Measurements from ENCODE around the gene KRT4. TPM values are rescaled to one million over a fixed set of nuclear protein-coding genes. Genes with fewer than 3 reads are reported as not detected.

KRT4 gene
- total RNA-seq, 1 experiment from 2014 or later, result not detected

DNA sequence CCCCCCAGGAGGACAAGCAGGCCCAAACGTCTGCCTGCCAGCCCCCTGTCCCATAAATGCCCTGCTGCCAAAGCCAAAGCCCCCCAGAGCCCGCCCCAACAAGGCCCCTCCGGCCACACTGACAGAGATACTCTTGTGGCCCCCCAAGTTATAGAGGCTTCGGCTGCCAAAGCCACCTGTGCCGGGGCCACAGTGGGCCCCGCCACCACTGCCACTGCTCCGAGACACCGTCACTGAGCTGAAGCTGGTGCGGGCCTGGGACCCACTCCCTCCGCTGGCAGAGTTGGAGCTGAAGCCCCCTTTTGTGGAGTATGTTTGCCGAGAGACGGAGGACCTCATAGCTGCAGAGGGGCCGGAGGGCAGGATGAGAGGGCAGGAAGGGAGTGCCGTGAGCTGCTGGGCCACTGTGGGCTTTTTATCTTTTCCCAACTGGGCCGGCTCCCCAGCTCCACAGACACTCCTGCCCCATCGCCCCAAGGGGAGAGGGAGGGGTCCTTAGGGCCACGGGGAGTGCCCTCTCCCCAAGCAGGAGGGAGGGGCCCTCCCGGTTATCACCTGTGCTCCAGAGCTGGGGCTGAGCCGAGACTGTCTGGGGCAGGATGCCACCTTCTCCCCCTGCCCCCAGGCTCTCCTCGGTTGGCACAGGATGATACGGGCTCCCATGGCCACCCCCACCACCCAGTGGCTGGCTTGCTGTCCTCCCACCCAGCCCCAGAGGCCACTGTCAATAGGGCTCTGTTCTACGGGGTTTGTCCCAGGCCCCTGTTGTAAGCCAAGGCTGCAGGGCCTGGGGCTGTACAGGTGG, 20.2 kb upstream of the KRT4 start, which contains the start of gene KRT79:
KRT79 (minus strand) TSS at position 390 of the 805 bp plus-strand sequence; CDS start at position 339, 51 bp downstream.
- H3K36me3 ChIP-seq, result no peaks in the 10 kb centered on the region
- peaks cover 30% of the 10 kb centered on the region for H3K4me1 ChIP-seq (replicated peaks)
- no peak within 1 kb of the TSS for H3K4me3 ChIP-seq
- peaks cover 11% of the 10 kb centered on the region; the same call in 1 of the 2 replicates for H3K9me3 ChIP-seq (replicated peaks)
- peaks cover 52% of the 10 kb centered on the region for H3K27me3 ChIP-seq (replicated peaks)
- H3K27ac ChIP-seq, result no peak within 1 kb of the TSS
- peak; percentile 85 to 98 for DNase-seq (ENCODE audit: low read depth in 1 of 2, low spot score in 2 of 2)

DNA sequence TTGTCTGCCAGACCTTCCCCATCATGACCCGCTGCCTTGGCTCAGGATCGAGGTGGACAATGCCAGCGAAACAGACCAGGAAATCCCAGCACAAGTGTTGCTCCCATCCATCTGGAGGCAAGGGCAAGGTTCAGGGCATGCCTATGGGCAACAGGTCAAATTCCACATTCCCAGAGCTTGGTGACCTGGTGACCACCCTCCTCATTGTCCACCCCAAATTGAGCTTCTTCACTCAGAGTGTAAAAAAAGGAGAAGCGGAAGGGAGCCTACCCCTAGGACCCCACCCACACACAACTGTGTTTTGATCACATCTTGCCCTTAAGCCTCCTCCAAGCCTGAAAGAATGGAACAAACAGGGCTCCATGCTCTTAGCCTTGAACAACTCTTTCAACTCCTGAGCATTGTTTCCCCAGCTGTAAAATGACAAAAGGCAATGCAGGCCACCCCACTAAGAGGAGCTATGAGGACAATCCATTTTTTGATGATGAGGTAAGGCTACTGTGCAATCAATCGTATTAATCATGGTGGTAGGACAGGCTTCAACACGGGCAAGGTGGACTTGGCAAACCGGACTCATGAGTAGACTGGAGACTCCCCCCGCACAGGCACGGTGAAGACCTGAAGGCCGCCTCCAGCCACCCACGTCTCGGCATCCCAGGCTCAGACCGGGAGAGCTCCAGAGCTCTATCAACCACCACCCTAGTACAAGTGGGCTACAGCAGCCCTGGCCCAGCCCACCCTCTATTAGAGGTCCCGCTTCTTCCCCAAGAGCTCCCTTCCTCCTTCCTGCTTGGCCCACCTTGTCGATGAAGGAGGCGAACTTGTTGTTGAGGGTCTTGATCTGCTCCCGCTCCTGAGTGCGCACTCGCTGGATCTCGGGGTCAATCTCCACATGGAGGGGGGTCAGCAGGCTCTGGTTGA, 19.3 kb upstream of the KRT4 start:
- peak; percentile 84 to 98 for DNase-seq (ENCODE audit: low read depth in 1 of 2, low spot score in 2 of 2)
- H3K4me1 ChIP-seq (replicated peaks), result peaks cover 30% of the 10 kb centered on the region
- no peaks in the 10 kb centered on the region for H3K36me3 ChIP-seq
- H3K27me3 ChIP-seq (replicated peaks), result peaks cover 52% of the 10 kb centered on the region
- no peak overlapping the region for H3K4me3 ChIP-seq
- no peak overlapping the region for H3K27ac ChIP-seq
- peaks cover 13% of the 10 kb centered on the region for H3K9me3 ChIP-seq (replicated peaks)

DNA sequence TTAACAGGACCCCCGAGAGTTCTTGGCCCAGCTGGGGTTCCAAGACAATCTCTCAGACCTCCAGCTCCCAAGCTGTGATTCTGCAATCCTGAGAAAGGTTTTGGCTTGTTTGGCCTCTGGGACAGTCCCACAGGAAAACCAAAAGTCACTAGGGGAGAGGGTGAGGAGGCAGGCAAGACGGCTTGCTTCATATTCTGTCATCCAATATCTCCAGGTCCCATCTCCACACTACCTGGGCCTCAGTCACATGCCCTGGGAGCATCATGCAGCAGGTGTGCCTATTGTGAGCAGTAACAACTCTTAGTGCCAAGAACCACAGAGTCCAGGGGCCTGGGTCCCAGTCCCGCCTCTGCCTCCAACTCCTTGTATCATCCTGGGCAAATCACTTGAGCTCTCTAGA, 18.5 kb upstream of the KRT4 start:
- H3K4me3 ChIP-seq, result no peak overlapping the region
- peaks cover 55% of the 10 kb centered on the region for H3K27me3 ChIP-seq (replicated peaks)
- no peak overlapping the region for H3K27ac ChIP-seq
- peaks cover 26% of the 10 kb centered on the region for H3K4me1 ChIP-seq (replicated peaks)
- no peaks in the 10 kb centered on the region for H3K36me3 ChIP-seq
- peak; percentile 82 to 95 for DNase-seq (ENCODE audit: low read depth in 1 of 2, low spot score in 2 of 2)
- H3K9me3 ChIP-seq (replicated peaks), result peaks cover 17% of the 10 kb centered on the region

DNA sequence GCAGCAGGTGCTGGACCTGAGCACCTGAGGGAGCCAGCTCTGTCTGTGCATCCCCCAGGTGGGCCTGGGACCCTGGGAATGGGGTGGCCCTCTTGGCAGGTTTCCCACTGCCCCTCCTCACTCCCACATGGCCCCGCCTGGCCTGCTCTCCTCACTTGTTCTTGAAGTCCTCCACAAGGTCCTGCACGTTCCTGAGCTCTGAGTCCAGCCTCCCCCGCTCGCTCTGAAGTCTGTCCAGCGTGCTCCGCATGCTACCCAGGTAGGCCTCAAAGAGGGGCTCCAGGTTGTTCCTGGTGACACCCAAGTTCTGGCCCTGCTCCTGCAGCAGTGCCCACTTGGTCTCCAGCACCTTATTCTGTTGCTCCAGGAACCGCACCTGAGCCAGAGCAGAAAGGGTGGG, 17.3 kb upstream of the KRT4 start:
- H3K9me3 ChIP-seq (replicated peaks), result peaks cover 22% of the 10 kb centered on the region
- peak; percentile 84 to 99 for DNase-seq (ENCODE audit: low read depth in 1 of 2, low spot score in 2 of 2)
- H3K27ac ChIP-seq, result no peak overlapping the region
- H3K4me3 ChIP-seq, result no peak overlapping the region
- H3K27me3 ChIP-seq (replicated peaks), result peaks cover 55% of the 10 kb centered on the region
- H3K4me1 ChIP-seq (replicated peaks), result peaks cover 23% of the 10 kb centered on the region
- H3K36me3 ChIP-seq, result no peaks in the 10 kb centered on the region

DNA sequence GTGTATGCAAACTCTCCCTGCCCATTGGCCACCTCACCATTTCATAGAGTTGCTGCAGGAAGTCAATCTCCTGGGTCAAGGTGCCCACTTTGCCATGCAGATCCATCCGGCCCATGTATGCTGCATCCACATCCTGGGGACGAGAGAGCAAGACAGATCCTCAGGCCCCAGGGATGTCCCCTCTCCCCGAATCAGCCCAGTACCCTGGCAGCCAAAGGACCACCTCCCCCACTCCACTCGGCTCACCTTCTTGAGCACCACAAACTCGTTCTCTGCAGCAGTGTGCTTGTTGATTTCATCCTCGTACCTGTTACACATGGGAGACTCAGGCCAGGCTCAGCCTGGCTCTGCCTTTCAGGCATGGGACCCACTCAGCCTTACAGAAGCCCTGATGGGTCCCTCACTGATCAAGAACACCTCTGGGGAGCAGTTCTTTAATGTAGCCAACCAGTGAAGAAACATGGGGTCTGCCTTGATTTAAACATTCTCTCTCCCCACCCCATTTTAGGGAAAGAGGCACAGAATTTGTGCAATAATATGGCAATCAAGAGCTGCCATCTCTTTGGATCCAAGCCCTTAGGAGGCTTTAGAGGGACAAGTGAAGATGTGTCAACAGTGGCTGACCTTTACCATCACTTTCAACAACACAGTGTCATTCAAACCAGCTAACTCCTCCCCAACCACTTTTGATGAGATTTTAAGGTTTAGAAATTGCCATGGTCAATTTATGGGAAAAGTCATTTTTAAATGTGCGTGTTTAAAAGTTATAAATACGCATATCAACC, 16.3 kb upstream of the KRT4 start:
- peak; percentile 80 to 96 for DNase-seq (ENCODE audit: low read depth in 1 of 2, low spot score in 2 of 2)
- Histone ChIP-seq H3K27me3 (replicated peaks) (peaks cover 63% of the 10 kb centered on the region), H3K9me3 (replicated peaks) (peaks cover 27% of the 10 kb centered on the region), H3K27ac (no peak overlapping the region), H3K4me3 (no peak overlapping the region), H3K36me3 (no peaks in the 10 kb centered on the region), H3K4me1 (replicated peaks) (peaks cover 12% of the 10 kb centered on the region)

DNA sequence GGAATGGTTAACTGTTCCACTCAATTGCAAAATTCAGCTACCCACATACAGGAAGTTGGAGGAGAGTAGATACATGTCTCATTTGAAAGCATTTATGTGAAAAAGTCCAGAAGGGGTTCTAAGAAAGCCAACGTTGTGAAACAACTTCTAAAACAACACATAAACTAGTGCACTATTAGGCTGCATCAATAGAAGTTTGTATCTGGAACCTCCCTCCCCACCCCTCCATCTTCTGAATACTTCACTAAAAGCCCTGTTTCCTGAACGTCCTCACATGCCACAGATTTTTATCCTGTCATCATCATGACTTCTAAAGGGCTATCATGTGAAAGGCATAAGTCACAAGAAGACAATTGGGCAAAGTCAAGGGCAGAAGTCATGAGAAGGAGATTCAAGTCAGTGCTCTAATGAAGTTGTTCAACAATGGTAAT, 14.7 kb upstream of the KRT4 start:
- Histone ChIP-seq H3K36me3 (no peaks in the 10 kb centered on the region), H3K9me3 (replicated peaks) (peaks cover 27% of the 10 kb centered on the region), H3K27ac (no peak overlapping the region), H3K4me1 (replicated peaks) (peaks cover 11% of the 10 kb centered on the region), H3K4me3 (no peak overlapping the region), H3K27me3 (replicated peaks) (peaks cover 79% of the 10 kb centered on the region)
- DNase-seq (ENCODE audit: low read depth in 1 of 2, low spot score in 2 of 2), result peak; percentile 81 to 82

DNA sequence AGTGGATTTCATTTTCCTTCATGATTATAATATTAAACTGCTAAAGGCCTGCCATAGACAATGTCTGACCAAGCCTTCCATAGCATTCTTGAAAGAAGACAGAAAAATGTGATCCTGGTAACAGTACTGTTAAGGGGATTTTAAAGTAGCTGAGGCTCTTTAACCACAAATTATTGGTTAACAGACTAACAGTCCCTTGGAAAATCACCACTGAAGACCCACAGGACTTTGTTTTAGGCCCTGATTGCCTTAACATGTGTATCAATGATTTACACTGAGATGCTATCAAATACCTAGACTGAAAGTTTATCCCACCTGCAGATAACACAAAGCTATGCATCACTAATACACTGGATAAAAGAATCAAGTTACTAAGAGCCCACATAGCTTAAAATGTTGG, 14.2 kb upstream of the KRT4 start:
- H3K27me3 ChIP-seq (replicated peaks), result peaks cover 82% of the 10 kb centered on the region
- peaks cover 11% of the 10 kb centered on the region for H3K4me1 ChIP-seq (replicated peaks)
- H3K9me3 ChIP-seq (replicated peaks), result peaks cover 27% of the 10 kb centered on the region
- no peak overlapping the region for H3K4me3 ChIP-seq
- peak in 1 of 2 experiments; percentile 65 for DNase-seq (ENCODE audit: low read depth in 1 of 2, low spot score in 2 of 2)
- H3K36me3 ChIP-seq, result no peaks in the 10 kb centered on the region
- H3K27ac ChIP-seq, result no peak overlapping the region

DNA sequence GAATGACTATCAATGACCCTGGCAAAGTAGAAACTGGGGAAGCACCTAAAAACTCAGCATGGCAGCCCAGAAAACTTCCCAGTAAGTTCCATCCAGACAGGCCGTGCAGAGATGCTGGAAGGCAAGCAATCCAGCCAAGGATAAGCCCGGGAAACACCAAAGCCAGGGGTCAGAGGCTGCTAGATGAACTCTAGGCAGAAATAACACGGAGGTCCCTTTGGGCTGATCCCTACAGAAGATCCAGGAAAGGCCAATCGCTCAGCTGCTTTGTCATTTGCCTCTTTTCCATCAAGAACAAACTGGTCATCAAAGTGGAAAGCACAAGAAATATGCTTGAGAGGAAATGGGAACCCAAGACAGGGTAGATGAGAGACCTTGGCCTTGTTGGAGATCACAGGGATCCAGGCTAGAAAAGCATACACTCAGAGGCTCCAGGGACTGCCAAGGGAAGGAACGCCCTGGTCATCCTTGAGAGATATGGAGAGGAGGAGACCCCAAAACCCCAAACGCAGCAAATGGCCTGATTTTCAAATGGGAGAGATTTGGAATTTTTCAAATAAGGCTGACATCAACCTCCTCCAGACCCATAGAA, 13.7 kb upstream of the KRT4 start:
- peak in 1 of 2 experiments; percentile 95 for DNase-seq (ENCODE audit: low read depth in 1 of 2, low spot score in 2 of 2)
- H3K4me1 ChIP-seq (replicated peaks), result peaks cover 11% of the 10 kb centered on the region
- H3K4me3 ChIP-seq, result no peak overlapping the region
- no peaks in the 10 kb centered on the region for H3K36me3 ChIP-seq
- peaks cover 27% of the 10 kb centered on the region for H3K9me3 ChIP-seq (replicated peaks)
- H3K27me3 ChIP-seq (replicated peaks), result peaks cover 82% of the 10 kb centered on the region
- H3K27ac ChIP-seq, result no peak overlapping the region

DNA sequence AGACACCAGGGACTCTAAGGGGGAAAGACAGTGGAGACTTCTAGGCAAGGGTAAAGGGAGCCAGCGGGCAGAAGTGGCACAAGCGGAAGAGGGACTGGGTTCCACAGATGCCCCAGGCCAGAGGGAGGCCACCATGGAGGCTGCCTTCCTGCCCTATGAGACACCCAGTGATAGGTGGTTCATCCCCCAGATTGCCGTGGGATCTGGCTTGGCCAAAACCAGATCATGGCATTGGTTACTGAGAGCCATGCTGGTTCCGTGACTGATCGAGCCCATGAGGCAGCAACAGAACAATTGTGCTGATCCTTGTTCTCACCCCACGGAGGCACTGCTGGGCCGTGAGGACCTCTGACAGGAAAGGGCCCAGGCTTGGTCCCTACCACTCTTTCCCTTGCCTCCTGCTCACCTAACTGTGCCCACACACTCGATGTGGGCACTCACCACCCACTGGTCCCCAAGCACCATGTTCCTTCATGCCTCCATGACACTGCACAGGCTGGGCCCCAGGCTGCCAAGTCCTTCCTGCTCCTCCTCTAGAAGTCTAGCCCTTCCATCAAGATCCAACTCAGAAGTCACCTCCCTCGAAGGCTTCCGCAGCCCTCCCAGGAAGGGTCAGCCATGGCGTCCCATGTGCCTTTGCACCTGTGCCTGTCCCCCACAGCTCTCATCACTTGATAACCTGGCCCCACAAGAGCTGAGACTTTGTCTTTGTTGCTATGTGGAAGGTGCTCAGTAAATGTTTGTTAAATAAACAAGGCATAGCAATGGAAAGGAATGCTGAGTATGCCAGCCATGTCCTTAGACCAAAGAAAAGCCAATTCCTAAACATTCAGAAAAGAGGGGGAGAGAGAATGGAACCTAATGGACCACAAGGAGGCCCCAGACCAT, 12.9 kb upstream of the KRT4 start:
- Histone ChIP-seq H3K9me3 (replicated peaks) (peaks cover 27% of the 10 kb centered on the region), H3K27ac (no peak overlapping the region), H3K36me3 (no peaks in the 10 kb centered on the region), H3K4me1 (replicated peaks) (peaks cover 14% of the 10 kb centered on the region), H3K4me3 (no peak overlapping the region), H3K27me3 (replicated peaks) (peaks cover 82% of the 10 kb centered on the region)
- DNase-seq (ENCODE audit: low read depth in 1 of 2, low spot score in 2 of 2), result peak; percentile 97 to 98

DNA sequence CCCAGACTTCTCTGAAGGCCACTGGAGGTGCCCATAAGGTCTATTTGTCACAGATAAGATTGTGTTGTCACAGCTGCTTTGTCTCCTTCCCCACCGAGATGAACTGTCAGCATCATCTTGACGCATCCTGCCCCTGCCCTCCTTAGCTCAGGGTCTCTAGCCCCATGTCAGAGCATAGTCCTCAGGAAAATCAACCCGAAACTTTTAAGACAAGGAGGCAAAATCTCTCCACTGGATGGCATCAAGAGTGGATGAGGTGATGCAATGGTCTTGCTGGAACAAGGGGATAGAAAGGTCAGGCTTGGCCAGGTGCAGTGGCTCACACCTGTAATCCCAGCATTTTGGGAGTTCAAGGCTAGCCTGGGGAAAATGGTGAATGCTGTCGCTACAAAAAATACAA, 12.0 kb upstream of the KRT4 start:
- DNase-seq (ENCODE audit: low read depth in 1 of 2, low spot score in 2 of 2), result peak in 1 of 2 experiments; percentile 92
- peaks cover 14% of the 10 kb centered on the region for H3K4me1 ChIP-seq (replicated peaks)
- no peaks in the 10 kb centered on the region for H3K36me3 ChIP-seq
- H3K27ac ChIP-seq, result no peak overlapping the region
- H3K4me3 ChIP-seq, result no peak overlapping the region
- peaks cover 82% of the 10 kb centered on the region for H3K27me3 ChIP-seq (replicated peaks)
- H3K9me3 ChIP-seq (replicated peaks), result peaks cover 24% of the 10 kb centered on the region

DNA sequence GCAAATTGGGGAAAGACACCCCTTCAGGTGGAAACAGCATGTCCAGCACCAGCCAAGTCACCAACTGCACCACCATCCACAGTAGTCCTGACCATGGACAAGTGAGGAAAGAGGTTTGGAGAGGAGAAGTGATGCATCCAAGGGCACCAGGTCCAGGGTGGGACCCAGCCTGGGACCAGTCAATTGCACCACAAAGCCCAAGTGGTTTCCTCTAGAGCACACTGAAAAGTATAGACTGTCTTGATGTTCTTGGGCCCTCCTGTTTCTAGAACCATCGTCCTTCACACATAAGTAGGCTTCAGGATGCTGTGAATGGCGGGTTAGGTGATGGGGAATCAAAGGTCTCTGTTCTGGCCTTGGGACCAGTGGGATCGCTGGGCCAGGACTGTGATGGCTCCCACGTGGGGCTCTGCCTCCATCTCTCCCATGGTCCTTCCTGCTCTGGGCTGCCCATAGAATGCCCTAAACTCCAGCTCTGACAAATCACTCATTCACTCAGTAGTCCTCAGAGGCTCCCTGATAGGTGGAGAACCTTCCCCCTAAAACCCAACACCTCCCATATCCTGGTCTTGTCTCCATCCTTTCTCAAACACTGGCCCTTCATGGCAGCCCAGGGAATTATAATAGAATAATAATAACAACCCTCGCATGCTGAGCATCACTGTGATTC, 11.0 kb upstream of the KRT4 start:
- Histone ChIP-seq H3K9me3 (replicated peaks) (peaks cover 22% of the 10 kb centered on the region), H3K27me3 (replicated peaks) (peaks cover 82% of the 10 kb centered on the region), H3K27ac (no peak overlapping the region), H3K4me1 (replicated peaks) (peaks cover 17% of the 10 kb centered on the region), H3K4me3 (no peak overlapping the region), H3K36me3 (no peaks in the 10 kb centered on the region)
- peak; percentile 85 to 96 for DNase-seq (ENCODE audit: low read depth in 1 of 2, low spot score in 2 of 2)
